Kidney epithelial cell (primary cell): ENCODE results near the gene ATF7IP2. TPM values are rescaled to one million over a fixed set of nuclear protein-coding genes. Genes with fewer than 3 reads are reported as not detected.

Experiments
- DNase-seq: peaks from one replicate; pipeline ENCODE4 v3.0.0-alpha.2; 2010; ENCODE audit warnings: low read depth
- H3K27me3 ChIP-seq: 2 replicates; pipeline ENCODE4 v1.6.0; 2011; ENCODE audit warnings: low read length; ENCODE audit not compliant: control insufficient read depth, insufficient read depth
- H3K36me3 ChIP-seq: 2 replicates; pipeline ENCODE4 v1.5.1; 2011; ENCODE audit warnings: low read length; ENCODE audit not compliant: control insufficient read depth, insufficient read depth
- H3K4me3 ChIP-seq: 2 replicates; pipeline ENCODE4 v1.5.1; 2011; ENCODE audit warnings: low read depth, mild to moderate bottlenecking, control low read depth, low read length
- CTCF ChIP-seq: IDR thresholded peaks from 2 replicates; pipeline ENCODE4 v1.5.1; 2011; ENCODE audit warnings: mild to moderate bottlenecking, moderate library complexity, low read length, control low read depth, inconsistent platforms; ENCODE audit not compliant: insufficient read depth, poor library complexity, severe bottlenecking
- total RNA-seq: library from RNA; depleted of rRNA; stranded (reverse); fragments of >200 nt; gene quantifications from 2 replicates; pipeline ENCODE4 v1.2.3, GENCODE V29; 2015

The ATF7IP2 gene
- total RNA-seq, 1 donor from 2014 or later, result 4.6 TPM

- TF ChIP-seq CTCF, result no peak
- no peak for DNase-seq
- no peak overlapping the region for H3K4me3 ChIP-seq
Observed at GRCh38 chr16:10519297-10519696, 133.4 kb downstream of the ATF7IP2 start.

GRCh38 chr16:10519929-10520868 is 134.3 kb downstream of the ATF7IP2 start:
- Histone ChIP-seq H3K36me3 (no peaks in the 10 kb centered on the region), H3K27me3 (no peaks in the 10 kb centered on the region), H3K4me3 (no peak overlapping the region)
- no peak for TF ChIP-seq CTCF
- DNase-seq, result no peak

More at GRCh38 chr16:10519297-10519696, 133.4 kb downstream of the ATF7IP2 start:
- no peaks in the 10 kb centered on the region for H3K36me3 ChIP-seq
- no peaks in the 10 kb centered on the region for H3K27me3 ChIP-seq

- Histone ChIP-seq H3K27me3 (no peaks in the 10 kb centered on the region), H3K36me3 (no peaks in the 10 kb centered on the region), H3K4me3 (no peak overlapping the region)
- no peak for DNase-seq
- no peak for TF ChIP-seq CTCF
Observed at GRCh38 chr16:10520869-10521578, 135.2 kb downstream of the ATF7IP2 start.

GRCh38 chr16:10521681-10522274 is 135.9 kb downstream of the ATF7IP2 start:
- no peaks in the 10 kb centered on the region for H3K36me3 ChIP-seq
- TF ChIP-seq CTCF, result peak; percentile 82
- H3K27me3 ChIP-seq, result no peaks in the 10 kb centered on the region
- no peak overlapping the region for H3K4me3 ChIP-seq
- DNase-seq, result no peak

GRCh38 chr16:10522966-10523365 is 137.1 kb downstream of the ATF7IP2 start:
- no peak for DNase-seq
- H3K27me3 ChIP-seq, result no peaks in the 10 kb centered on the region
- TF ChIP-seq CTCF, result no peak
- H3K4me3 ChIP-seq, result no peak overlapping the region
- no peaks in the 10 kb centered on the region for H3K36me3 ChIP-seq
